GM19035 (cell line): Measurements from ENCODE around the gene EXOC4.
"Not testable (repeated sequence)": the region's sequence is repeated elsewhere in the genome, so short reads cannot be mapped to it uniquely, and the experiment has no call there.

Source experiments
- ATAC-seq: cut with Tn5 transposase; IDR thresholded peaks from one replicate; pipeline ENCODE4 v1.9.1; 2021; ENCODE audit not compliant: unreplicated experiment

EXOC4 gene

DNA sequence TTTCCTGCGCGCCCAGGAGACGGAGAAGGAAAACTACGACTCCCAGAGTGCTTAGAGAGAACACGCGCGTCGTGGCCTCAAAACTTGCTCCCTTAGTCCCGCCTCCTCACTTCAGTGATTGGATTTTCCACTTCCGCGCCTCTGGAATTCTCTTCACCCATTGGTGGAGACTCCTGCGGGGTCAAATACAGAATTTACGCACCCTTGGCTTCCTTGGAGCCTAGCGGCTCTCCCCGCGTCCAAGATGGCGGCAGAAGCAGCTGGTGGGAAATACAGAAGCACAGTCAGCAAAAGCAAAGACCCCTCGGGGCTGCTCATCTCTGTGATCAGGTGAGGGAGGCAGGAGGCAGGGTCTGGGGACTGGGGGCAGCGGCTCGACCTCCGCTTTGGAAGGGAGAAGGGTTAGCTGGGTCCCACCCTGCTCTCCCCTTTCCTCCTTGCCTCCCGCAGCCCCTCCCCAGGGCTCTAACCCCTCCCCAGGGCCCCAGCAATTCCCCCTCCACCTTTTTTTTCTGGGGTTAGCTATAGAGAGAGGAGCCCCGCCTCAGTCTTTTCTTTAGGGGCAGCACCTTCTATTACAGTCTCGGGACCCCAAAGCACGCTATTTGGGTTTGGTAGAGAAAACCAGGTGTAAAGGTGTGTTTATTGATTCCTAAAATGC lies at the start of gene EXOC4:
Gene EXOC4, plus strand, starts transcription at position 221 of the 661 bp plus-strand sequence.
- ATAC-seq = peak; percentile 99

DNA sequence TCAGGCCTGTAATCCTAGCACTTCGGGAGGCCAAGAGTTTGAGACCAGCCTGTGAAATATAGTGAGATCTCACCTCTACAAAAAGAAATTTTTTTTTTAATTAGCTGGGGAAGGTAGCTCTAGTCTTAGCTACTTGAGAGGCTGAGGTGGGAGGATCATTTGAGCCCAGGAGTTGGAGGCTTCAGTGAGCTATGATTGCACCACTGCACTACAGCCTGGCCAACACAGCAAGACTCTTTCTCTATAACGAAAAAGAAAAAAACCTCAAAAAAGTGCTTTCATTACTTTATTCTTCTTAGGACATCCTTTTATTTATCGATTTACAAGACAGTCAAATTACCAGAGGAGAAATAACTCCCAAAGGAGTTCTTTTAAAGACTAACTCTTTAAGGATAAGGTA lies 49.4 kb upstream of the EXOC4 start:
- no peak for ATAC-seq

DNA sequence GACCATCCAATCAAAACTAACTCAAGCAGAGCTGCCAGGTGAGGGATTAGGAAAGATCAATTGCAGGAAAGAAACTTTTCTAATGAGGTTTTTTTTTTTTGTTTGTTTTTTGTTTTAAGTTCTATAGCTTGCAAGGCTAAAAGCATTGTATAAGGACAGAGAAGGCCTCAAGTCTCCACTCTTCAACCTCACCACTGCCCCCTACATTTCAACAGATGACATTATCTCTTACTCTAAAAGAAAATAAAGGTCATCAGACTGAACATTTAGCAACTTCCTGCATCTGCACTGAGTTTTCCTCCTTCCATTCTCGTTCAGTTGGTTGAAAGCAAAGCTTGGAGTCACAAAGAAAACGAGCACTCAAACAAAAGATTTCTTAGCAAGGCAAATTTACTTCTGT lies 45.2 kb upstream of the EXOC4 start:
- no peak for ATAC-seq

DNA sequence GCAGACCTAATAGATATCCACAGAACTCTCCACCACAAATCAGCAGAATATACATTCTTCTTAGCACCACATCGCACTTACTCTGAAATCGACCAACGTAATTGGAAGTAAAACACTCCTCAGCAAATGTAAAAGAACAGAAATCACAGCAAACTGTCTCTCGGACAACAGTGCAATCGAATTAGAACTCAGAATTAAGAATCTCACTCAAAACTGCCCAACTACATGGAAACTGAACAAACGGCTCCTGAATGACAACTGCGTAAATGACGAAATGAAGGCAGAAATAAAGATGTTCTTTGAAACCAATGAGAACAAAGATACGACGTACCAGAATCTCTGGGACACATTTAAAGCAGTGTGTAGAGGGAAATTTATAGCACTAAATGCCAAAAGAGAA lies 42.1 kb upstream of the EXOC4 start:
- not testable (repeated sequence) for ATAC-seq

DNA sequence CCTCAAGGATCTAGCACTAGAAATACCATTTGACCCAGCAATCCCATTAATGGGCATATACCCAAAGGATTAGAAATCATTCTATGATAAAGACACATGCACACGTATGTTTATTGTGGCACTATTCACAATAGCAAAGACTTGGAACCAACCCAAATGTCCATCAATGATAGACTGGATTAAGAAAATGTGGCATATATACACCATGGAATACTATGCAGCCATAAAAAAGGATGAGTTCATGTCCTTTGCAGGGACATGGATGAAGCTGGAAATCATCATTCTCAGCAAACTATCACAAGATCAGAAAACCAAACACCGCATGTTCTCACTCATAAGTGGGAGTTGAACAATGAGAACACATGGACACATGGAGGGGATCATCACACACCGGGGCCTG lies 39.1 kb upstream of the EXOC4 start:
- not testable (repeated sequence) for ATAC-seq

DNA sequence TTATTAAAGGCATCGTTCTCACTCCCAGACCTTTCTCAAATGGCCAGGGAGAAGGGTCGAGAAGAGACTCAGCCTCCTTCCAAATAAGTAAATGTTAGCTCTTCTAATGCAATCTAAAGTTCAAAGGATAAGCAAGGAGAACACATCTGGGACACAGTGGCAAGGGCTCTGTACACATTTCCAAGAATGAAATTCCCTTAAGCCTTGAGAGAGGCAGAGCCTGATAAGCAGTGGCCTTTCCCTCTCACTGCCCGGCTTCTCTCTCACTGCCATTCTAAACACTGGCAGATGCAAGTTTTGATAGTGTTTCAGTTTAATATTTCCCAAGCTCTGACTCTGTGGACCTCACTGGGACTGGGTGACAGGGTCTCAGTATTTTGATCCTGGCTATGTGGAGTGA lies 35.1 kb upstream of the EXOC4 start:
- ATAC-seq = no peak

DNA sequence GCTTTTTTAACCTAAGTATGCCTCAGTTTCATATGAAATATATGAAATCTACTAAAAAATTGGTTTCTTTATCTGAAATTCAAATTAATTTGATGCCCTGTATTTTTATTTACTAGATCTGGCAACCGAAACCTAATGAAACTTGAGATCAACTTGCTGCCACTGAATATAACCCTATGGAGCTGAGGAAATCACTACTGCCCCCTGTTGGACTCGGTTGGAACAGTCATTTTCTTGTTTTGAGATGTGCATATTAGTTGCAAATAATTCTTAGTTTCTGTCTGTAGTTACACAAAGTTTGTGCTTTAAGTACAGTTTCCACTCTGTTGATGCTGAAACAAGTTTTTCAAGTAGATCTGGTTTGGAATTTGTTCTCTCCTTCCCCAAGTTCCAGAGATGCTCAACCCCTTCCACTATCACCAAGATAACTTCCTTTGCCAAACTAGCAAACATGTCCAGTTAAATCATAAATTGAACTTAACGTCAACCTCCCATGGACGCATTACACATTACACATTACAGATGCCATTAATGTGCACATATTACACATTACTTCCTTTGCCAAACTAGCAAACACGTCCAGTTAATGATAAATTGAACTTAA lies 22.2 kb upstream of the EXOC4 start:
- ATAC-seq = no peak

DNA sequence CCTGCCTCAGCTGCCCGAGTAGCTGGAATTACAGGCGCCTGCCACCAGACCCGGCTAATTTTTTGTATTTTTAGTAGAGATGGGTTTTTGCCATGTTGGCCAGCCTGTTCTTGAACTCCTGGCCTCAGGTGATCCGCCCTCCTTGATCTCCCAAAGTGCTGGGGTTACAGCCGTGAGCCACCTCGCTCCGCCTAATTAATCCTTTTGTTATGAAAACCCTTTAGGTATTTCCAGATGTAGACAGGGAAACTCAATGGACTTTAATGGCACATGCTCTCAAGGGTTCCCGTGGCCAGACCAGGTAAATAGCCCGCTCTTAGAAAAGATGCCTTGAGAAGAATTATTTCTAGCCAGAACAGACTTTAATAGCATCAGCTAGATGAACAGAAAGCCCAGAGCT lies 19.7 kb upstream of the EXOC4 start:
- ATAC-seq = no peak

DNA sequence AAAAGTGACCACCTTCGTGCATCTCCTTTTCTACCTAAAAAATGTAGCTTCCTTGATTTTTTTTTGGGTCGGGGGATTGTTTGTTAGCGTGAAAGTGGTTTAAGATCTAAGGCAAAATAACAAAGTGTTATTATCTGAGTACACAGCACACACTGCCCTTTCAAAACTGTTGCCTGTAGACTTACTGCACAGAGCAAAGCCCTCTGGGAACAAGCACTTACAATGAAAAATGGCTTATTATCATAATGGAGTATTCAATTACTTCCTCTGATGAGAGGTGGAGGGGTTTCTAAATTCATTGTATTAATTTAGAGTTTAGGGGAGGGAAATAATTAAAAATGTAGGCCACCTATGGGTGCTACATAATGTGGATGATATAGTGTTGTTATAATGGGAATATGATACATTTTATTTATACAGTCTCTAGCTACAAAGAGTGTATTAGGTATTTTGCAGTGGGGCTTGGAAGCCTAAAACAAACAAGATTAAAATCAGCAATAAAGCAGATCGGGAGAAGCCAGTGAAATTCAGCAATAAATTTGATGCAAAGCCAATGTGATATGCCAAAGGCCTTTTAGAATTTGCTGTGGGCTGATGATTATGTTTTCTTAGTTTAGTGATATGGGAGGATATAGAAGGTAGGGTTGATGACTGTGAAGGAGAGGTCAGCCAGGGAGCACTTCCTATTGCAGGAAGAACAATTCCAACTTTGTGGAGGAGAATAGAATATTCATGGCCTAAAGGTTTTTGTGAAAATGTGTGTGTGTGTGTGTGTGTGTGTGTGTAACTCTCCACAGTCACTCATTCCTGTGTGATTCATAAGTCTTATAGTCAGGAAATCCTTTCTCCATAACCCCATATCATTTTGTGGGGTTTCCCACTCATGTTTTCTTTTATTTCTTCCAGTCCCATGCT lies 17.7 kb upstream of the EXOC4 start:
- ATAC-seq = no peak

DNA sequence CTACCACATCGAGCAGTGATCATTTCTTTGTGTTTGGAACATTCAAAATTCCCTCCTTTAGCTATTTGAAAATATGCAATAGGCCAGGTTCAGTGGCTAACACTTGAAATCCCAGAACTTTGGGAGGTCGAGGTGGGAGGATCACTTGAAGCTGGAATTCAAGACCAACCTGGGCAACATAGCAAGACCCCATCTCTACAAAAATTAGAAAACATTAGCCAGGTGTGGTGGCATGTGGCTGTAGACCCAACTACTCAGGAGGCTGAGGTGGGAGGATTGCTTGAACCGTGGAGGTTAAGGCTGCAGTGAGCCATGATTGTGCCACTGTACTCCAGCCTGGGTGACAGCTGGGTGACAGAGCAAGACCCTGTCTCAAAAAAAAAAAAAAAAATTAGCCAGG lies 15.3 kb upstream of the EXOC4 start:
- no peak for ATAC-seq

DNA sequence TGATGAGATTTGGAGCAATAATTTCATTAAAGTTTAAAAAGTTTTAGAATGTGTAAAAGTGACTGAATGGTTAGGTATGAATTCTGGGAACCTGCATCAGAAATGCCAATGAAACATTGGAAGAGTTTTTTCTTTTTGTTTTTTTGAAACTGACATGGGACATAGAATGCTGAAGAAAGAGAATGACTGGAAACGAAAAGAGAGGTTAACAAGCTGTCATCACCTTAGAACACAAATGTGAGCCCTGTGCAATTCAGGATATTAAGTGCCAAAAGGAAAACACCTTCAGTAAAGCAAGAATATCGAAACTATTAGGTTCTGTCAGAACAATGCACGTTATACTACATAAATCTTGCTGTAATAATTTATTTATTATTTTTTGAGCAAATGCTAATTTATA lies 12.6 kb upstream of the EXOC4 start:
- no peak for ATAC-seq

DNA sequence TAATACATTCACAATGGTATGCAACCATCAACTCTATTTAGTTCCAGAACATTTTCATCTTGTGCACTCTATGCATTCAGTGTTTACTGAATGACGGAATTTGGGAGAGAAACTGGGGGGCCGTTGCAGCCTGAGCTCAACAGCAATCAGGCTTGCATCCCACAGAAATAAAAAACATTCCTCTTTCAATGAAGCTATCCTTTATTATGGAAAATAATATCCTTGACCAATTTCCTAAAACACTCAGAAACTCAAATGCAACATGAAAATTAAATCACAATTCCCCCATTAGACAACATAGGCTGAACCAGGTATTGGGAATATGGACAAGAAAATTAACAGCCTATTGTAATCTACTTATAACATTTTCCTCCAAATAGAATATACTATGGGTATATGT lies 6.3 kb upstream of the EXOC4 start:
- no peak for ATAC-seq

DNA sequence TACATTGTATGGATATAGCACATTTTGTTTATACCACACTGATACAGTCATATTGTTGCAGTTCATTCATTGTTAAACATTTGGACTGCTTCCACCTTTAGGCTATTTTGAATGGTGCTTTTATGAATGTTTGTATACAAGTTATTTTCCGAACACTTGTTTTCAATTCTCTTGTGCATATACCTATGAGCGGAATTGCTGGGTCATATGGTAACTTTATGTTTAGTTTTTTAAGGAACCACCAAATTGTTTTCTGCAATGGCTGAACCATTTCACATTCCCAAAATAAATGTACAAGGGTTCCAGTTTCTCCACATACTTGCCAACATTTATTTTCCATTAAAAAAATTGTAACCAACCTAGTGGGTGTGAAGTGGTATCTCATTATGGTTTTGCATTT lies 4.0 kb upstream of the EXOC4 start:
- no peak for ATAC-seq

DNA sequence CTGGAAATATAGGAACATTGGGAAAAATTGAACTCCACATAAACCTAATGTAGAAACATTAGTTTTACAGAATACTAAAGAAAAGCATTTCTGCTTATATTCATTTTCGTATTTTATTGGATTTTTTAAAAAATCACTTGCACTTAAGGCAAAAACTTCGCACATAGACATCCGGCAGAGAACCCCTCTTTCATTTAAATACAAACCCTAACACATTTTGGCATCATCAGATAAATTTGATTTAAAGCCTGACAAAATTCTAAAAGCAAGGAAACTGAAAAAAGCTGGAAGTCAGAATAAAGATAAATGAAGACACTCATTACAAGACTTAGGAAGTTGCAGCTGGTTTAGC lies 396 bp upstream of the EXOC4 start:
- ATAC-seq = no peak

DNA sequence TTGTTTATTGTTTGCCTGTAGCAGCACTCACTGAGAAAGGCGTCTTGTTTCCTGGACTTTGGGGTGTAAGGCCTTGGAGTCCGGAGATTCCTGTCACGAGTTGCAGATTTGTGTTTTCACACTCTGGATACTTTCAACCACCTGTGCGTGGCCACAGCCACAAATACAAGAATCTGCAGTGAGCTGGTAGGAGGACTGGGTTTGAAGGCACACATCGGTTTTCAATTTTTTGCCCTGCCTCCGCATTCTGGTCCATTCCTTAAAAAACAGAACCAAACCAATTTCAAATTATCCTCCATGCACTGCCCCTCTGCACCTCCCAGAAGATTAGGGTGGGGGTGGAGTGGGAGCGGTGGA lies 619 bp downstream of the EXOC4 start:
- no peak for ATAC-seq

DNA sequence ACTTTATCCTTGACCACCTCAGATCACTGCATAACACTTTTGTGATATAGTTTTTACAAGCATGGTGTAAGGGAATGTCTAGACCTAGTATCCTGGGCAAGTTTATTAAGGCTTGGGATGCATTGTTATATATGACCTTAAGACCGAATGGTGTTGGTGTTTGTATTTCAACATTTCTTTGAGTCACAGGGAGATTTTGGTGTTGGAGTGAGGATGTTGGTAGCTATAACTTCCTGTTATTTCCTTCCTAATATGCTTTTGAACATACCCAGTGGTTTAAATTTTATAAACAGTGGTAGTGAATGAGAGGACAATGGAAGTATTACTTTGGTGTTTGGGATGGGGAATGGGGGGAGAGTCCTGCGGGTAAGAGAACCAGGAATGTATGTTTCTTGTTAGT lies 2.6 kb downstream of the EXOC4 start:
- ATAC-seq = no peak

DNA sequence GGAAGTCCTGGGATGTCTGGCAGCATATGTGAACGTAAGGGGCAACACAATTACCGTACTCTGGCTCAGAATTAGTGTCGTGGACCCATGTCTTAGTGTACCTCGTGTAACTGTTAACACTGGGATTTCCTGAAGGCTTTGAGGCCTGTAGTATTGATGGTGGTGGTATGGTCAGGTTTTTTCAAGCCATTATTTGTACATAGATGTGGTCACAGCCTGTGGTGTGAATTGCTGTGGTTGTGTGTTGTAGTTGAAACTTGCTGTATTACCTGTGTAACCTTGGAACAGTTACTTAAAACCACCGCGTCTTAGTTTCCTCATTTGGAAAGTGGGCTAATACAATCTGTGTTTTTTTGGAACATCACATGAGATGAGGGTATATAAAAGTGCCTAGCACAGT lies 5.3 kb downstream of the EXOC4 start:
- no peak for ATAC-seq

DNA sequence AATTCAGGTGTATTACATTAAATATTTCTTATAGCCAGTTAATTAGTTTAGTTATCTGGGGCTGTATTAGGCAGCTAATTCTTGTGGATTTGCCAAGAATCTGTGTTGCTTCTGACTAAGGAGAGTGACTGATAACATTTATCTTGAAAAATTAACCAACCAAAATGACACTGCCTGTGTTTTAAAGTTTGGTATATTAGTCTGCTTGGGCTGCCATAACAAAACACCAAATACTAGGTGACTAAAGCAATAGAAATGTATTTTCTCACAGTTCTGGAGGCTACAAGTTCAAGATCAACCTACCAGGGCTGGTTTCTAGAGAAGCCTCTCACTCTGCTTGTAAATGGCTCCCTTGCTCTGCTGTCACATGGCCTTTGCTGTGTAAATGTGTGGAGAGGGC lies 12.9 kb downstream of the EXOC4 start:
- no peak for ATAC-seq

DNA sequence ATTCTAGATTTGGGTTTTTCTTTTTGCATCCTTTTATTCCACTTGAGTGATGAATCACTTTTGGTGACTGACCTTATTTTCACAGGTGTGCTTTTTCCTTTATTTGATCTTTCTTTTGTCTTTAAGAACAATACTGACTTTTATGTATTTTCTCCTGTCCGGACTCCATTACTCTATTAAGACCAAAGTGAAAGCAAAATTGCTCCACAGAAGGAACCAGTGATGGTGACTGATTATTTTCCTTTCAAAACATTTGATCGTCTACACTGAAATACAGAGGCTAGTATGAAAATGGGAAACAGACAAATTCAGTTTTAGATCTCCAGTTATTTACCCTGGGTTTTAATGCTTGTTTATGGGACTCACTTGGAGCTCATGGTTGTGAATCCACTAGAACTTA lies 15.5 kb downstream of the EXOC4 start:
- no peak for ATAC-seq

DNA sequence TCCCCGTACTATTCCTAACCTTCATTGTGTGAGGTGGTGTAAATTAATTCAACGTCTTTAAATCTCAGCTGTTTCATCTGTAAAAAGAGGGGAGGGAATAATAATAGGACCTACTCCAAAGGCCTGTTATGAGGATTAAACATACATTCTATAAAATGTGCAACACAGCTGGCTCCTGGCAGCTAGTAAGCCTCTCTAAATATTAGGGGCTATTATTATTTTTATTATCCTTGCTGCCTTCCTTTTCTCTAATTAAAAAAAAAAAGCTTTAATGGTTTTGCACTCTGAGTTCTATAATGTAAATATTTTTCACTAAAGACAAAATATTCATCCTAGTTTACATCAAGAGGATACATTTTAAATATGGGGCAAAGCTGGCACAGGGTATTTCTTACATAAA lies 19.5 kb downstream of the EXOC4 start:
- ATAC-seq = no peak

DNA sequence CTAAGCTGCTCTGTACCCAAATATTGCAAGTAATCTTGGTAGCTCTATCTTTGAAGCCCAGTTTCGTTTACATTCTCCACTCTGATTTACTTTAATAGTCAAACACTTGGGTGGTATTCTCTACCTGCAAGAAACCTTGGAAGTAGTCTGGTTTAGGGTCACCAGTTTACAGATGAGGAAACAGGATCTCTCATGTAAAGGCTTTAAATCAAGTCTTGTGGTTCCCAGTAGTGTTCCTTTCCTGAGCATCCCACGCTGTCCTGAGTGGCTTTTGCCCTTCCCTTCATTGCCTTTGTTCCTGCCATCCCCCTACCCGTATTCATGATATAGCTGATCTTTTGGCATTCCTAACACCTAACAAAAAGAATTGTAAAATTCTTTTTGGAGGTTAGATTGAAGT lies 20.3 kb downstream of the EXOC4 start:
- ATAC-seq = no peak

DNA sequence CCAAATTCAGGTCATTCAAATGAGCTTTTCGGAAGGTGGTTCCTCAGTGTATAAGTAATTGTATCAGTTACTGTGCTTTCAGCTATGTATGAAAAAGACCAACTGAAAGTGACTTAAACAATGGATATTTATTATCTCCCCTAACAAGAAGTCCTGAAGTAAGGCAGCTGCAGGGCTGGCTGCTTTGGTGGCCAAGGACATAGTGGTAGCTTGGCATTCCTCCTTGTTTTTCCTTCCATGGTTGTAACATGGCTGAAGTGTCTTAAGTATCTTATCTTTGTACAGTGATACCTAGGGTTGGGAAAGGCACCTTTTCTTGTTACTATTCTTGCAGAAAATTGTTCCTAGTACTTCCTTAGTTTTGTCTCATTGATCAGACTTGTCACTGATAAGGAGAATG lies 21.4 kb downstream of the EXOC4 start:
- no peak for ATAC-seq
